ENCODE results near the gene TBC1D22A. TPM values are rescaled to one million over a fixed set of nuclear protein-coding genes. Genes with fewer than 3 reads are reported as not detected.

Gene TBC1D22A
- polyA plus RNA-seq, 1 donor (not counting 4 experiments of a cell fraction or from before 2014, with no cell fraction given) = 20.9 TPM

GRCh38 chr22:46748206-46748907 is 14.1 kb upstream of the TBC1D22A start:
- DNase-seq (ENCODE audit: low read depth, low spot score) = no peak
- Histone ChIP-seq H2AFZ (ENCODE audit: control insufficient read depth, low read length) (no peak overlapping the region), H3K27me3 (ENCODE audit: control insufficient read depth, extremely low read depth, insufficient read depth, low read length) (peaks cover 16% of the 10 kb centered on the region), H4K20me1 (ENCODE audit: control insufficient read depth, extremely low read depth, insufficient read depth, low read length) (no peaks in the 10 kb centered on the region), H3K4me2 (ENCODE audit: control insufficient read depth, extremely low read depth, insufficient read depth, low read depth, low read length) (no peak overlapping the region), H3K27ac (ENCODE audit: control insufficient read depth, insufficient read depth, low read length) (no peak overlapping the region), H3K9me1 (ENCODE audit: control insufficient read depth, extremely low read depth, insufficient read depth, low read length) (no peaks in the 10 kb centered on the region), H3K4me1 (ENCODE audit: control insufficient read depth, extremely low read depth, insufficient read depth, low read length) (peaks cover 2% of the 10 kb centered on the region), H3K9me3 (ENCODE audit: control insufficient read depth, low read depth, low read length) (no peaks in the 10 kb centered on the region), H3K4me3 (ENCODE audit: control insufficient read depth in 2 of 3, extremely low read depth in 1 of 3, insufficient read depth in 2 of 3, low read depth in 1 of 3, low read length in 3 of 3) (no peak overlapping the region), H3K9ac (ENCODE audit: control insufficient read depth, extremely low read depth, insufficient read depth, low read length) (no peak overlapping the region), H3K36me3 (ENCODE audit: control insufficient read depth in 2 of 2, extremely low read depth in 1 of 2, insufficient read depth in 2 of 2, low read length in 2 of 2) (no peaks in the 10 kb centered on the region), H3K79me2 (ENCODE audit: control insufficient read depth, insufficient read depth, low read length) (no peaks in the 10 kb centered on the region)
- no peak for FAIRE-seq
- TF ChIP-seq EZH2 (IDR thresholded peaks at IDR 0.05; ENCODE audit: low read length) (no peak), CTCF (optimal IDR thresholded peaks at IDR 0.05 in 1 of 3, IDR thresholded peaks at IDR 0.05 in 1 of 3, conservative IDR thresholded peaks at IDR 0.05 in 1 of 3; ENCODE audit: extremely low read depth in 1 of 3, insufficient read depth in 2 of 3, low read length in 3 of 3) (no peak)
- dilution Hi-C loops (cut with MboI; ENCODE audit: extremely low pct_ligation_motif_present, low sequenced_read_pairs) = no loop called here

- FAIRE-seq (no peak), DNase-seq (ENCODE audit: low read depth, low spot score) (no peak)
- Histone ChIP-seq H3K9me1 (ENCODE audit: control insufficient read depth, extremely low read depth, insufficient read depth, low read length) (no peaks in the 10 kb centered on the region), H3K27me3 (ENCODE audit: control insufficient read depth, extremely low read depth, insufficient read depth, low read length) (peaks cover 16% of the 10 kb centered on the region), H3K4me1 (ENCODE audit: control insufficient read depth, extremely low read depth, insufficient read depth, low read length) (peaks cover 8% of the 10 kb centered on the region), H2AFZ (ENCODE audit: control insufficient read depth, low read length) (no peak overlapping the region), H3K4me3 (ENCODE audit: control insufficient read depth in 2 of 3, extremely low read depth in 1 of 3, insufficient read depth in 2 of 3, low read depth in 1 of 3, low read length in 3 of 3) (no peak overlapping the region), H3K36me3 (ENCODE audit: control insufficient read depth in 2 of 2, extremely low read depth in 1 of 2, insufficient read depth in 2 of 2, low read length in 2 of 2) (no peaks in the 10 kb centered on the region), H3K9me3 (ENCODE audit: control insufficient read depth, low read depth, low read length) (no peaks in the 10 kb centered on the region), H3K79me2 (ENCODE audit: control insufficient read depth, insufficient read depth, low read length) (no peaks in the 10 kb centered on the region), H4K20me1 (ENCODE audit: control insufficient read depth, extremely low read depth, insufficient read depth, low read length) (no peaks in the 10 kb centered on the region), H3K4me2 (ENCODE audit: control insufficient read depth, extremely low read depth, insufficient read depth, low read depth, low read length) (no peak overlapping the region), H3K9ac (ENCODE audit: control insufficient read depth, extremely low read depth, insufficient read depth, low read length) (no peak overlapping the region), H3K27ac (ENCODE audit: control insufficient read depth, insufficient read depth, low read length) (no peak overlapping the region)
- TF ChIP-seq CTCF (optimal IDR thresholded peaks at IDR 0.05 in 1 of 3, IDR thresholded peaks at IDR 0.05 in 1 of 3, conservative IDR thresholded peaks at IDR 0.05 in 1 of 3; ENCODE audit: extremely low read depth in 1 of 3, insufficient read depth in 2 of 3, low read length in 3 of 3) = no peak
- dilution Hi-C loops (cut with MboI; ENCODE audit: extremely low pct_ligation_motif_present, low sequenced_read_pairs) = no loop called here
Measured at GRCh38 chr22:46748908-46749675, 13.4 kb upstream of the TBC1D22A start.

Measured in keratinocyte (primary cell).